ENCODE measurements around the gene ZSWIM6. TPM values are rescaled to one million over a fixed set of nuclear protein-coding genes. Genes with fewer than 3 reads are reported as not detected.
"Not testable (repeated sequence)": the region's sequence is repeated elsewhere in the genome, so short reads cannot be mapped to it uniquely, and the experiment has no call there.

The ZSWIM6 gene
- total and polyA plus RNA-seq, 4 experiments from 2014 or later = 0.23 to 11.3 (median 5.5) TPM

DNA sequence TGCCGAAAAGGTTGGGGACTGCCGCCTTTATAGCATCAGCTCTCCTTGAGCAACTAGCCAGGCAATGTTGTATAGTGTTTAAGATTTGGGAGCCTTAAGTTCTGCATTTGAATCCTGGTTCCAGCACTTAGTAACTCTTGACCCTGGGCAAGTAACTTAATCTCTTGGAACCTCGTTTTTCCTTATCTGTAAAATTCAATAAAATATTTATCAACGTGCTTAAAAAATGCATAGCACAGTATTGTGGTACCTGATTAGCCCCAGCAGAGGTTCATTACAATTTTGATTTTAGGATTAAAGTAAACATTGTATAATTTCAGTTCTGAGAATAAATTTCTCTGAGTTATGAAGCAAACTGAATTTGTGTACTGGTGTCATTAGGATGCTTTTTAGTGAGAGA is 66.4 kb downstream of the ZSWIM6 start:
- Mint-ChIP-seq H3K36me3 (no peaks in the 10 kb centered on the region), H3K4me3 (no peak overlapping the region), H3K27ac (no peak overlapping the region), H3K9me3 (no peaks in the 10 kb centered on the region), H3K4me1 (peaks cover 15 to 28% (median 20%) of the 10 kb centered on the region in 4 donors), H3K27me3 (no peaks in the 10 kb centered on the region)
- Histone ChIP-seq H3K9me3 (ENCODE audit: control insufficient read depth in 1 of 2, low read length in 2 of 2) (no peaks in the 10 kb centered on the region), H3K4me1 (ENCODE audit: insufficient read depth, low read length) (no peaks in the 10 kb centered on the region), H3K36me3 (ENCODE audit: insufficient read depth, low read length) (no peaks in the 10 kb centered on the region), H3K4me3 (ENCODE audit: low read length in 2 of 2) (no peak overlapping the region), H3K27ac (ENCODE audit: low read depth, low read length) (no peak overlapping the region), H3K27me3 (ENCODE audit: insufficient read depth, low read length) (no peaks in the 10 kb centered on the region)
- DNase-seq = no peak
- ChIA-PET POLR2A (ENCODE audit: partially characterized antibody) (no interaction called here), CTCF (ENCODE audit: partially characterized antibody) (interaction anchor here (2.1 kb wide), 1 partner anchor 9 kb away, joined by 5 read pairs; no protein-coding TSS in a partner anchor)
- intact Hi-C loops (cut with micrococcal nuclease) = no loop called here

DNA sequence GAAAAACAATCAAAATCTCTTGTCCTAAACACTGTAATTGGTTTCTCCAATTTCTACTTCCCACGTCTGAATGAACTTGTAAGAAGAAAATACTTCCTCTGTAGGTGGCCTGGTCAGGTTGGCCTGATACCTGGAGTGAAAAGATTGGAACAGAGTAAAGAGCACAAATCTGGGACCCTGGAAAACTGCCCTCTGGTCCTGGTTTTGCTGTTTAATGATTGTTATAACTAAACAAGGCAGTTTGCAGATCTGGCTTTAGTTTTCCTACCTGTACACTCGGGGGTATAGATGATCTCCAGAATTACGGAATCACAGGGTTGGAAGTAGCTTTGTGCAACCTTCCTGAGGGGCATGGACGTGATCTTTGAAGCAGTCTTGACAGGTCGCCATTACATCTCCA is 67.6 kb downstream of the ZSWIM6 start:
- Mint-ChIP-seq H3K36me3 (no peaks in the 10 kb centered on the region), H3K9me3 (no peaks in the 10 kb centered on the region), H3K4me3 (no peak overlapping the region), H3K4me1 (peaks cover 12 to 32% (median 20%) of the 10 kb centered on the region in 4 donors), H3K27me3 (no peaks in the 10 kb centered on the region), H3K27ac (no peak overlapping the region)
- no peak for DNase-seq
- no peak overlapping the region for H3K27ac ChIP-seq (ENCODE audit: low read depth, low read length)
- no peaks in the 10 kb centered on the region for H3K4me1 ChIP-seq (ENCODE audit: insufficient read depth, low read length)
- intact Hi-C loops (cut with micrococcal nuclease) = no loop called here
- H3K4me3 ChIP-seq (ENCODE audit: low read length in 2 of 2) = no peak overlapping the region
- H3K9me3 ChIP-seq (ENCODE audit: control insufficient read depth in 1 of 2, low read length in 2 of 2) = no peaks in the 10 kb centered on the region
- H3K27me3 ChIP-seq (ENCODE audit: insufficient read depth, low read length) = no peaks in the 10 kb centered on the region
- H3K36me3 ChIP-seq (ENCODE audit: insufficient read depth, low read length) = no peaks in the 10 kb centered on the region
- ChIA-PET POLR2A (ENCODE audit: partially characterized antibody) (no interaction called here), CTCF (ENCODE audit: partially characterized antibody) (interaction anchor here (2.1 kb wide), 1 partner anchor 8 kb away, joined by 5 read pairs; no protein-coding TSS in a partner anchor)

- ChIA-PET CTCF (ENCODE audit: partially characterized antibody) (no interaction called here), POLR2A (ENCODE audit: partially characterized antibody) (no interaction called here)
- Mint-ChIP-seq H3K27ac (peak overlapping the region in 1 of 7 donors; percentile 55), H3K36me3 (no peaks in the 10 kb centered on the region), H3K9me3 (no peaks in the 10 kb centered on the region), H3K4me1 (peaks cover 6 to 32% (median 19%) of the 10 kb centered on the region in 4 donors), H3K4me3 (no peak overlapping the region), H3K27me3 (no peaks in the 10 kb centered on the region)
- no peaks in the 10 kb centered on the region for H3K4me1 ChIP-seq (ENCODE audit: insufficient read depth, low read length)
- no peaks in the 10 kb centered on the region for H3K36me3 ChIP-seq (ENCODE audit: insufficient read depth, low read length)
- intact Hi-C loops (cut with micrococcal nuclease) = no loop called here
- no peak for DNase-seq
- no peak overlapping the region for H3K4me3 ChIP-seq (ENCODE audit: low read length in 2 of 2)
- H3K9me3 ChIP-seq (ENCODE audit: control insufficient read depth in 1 of 2, low read length in 2 of 2) = no peaks in the 10 kb centered on the region
- H3K27me3 ChIP-seq (ENCODE audit: insufficient read depth, low read length) = no peaks in the 10 kb centered on the region
- no peak overlapping the region for H3K27ac ChIP-seq (ENCODE audit: low read depth, low read length)
Measured at GRCh38 chr5:61401726-61402125, 69.7 kb downstream of the ZSWIM6 start.

DNA sequence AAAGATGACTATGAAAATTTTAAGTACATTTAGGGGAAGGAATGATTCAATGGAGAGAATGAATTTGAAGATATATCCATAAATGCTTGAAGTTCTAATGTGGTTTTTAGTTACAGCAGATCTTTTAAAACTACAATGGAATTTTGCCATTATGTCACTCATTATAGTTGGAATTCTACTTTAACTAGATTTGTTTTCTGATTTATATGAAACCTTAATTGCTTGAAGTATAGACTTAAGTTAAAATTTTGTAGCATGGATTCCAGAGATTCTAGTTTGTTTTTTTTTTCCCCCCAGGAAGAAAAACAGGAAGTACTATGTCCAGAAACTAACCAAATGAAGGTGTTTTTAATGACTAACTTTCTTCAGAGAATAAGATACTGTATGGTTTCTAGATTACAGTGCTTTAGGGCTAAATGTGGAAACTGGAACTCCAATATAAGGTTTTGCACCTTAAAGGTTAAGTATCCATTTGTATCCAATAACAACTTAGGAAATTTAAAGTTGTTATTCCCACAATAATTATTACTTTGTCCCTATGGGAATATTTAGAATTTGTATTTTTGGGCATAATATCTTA is 70.3 kb downstream of the ZSWIM6 start:
- ChIA-PET CTCF (ENCODE audit: partially characterized antibody) (no interaction called here), POLR2A (ENCODE audit: partially characterized antibody) (no interaction called here)
- Histone ChIP-seq H3K4me1 (ENCODE audit: insufficient read depth, low read length) (no peaks in the 10 kb centered on the region), H3K9me3 (ENCODE audit: control insufficient read depth in 1 of 2, low read length in 2 of 2) (no peaks in the 10 kb centered on the region), H3K27me3 (ENCODE audit: insufficient read depth, low read length) (no peaks in the 10 kb centered on the region), H3K36me3 (ENCODE audit: insufficient read depth, low read length) (no peaks in the 10 kb centered on the region), H3K27ac (ENCODE audit: low read depth, low read length) (no peak overlapping the region), H3K4me3 (ENCODE audit: low read length in 2 of 2) (no peak overlapping the region)
- H3K4me3 Mint-ChIP-seq = no peak overlapping the region
- H3K27ac Mint-ChIP-seq = peak overlapping the region in 2 of 7 donors; percentile 10 to 11
- intact Hi-C loops (cut with micrococcal nuclease) = no loop called here
- no peaks in the 10 kb centered on the region for H3K36me3 Mint-ChIP-seq
- peaks cover 6 to 32% (median 19%) of the 10 kb centered on the region in 4 donors for H3K4me1 Mint-ChIP-seq
- no peaks in the 10 kb centered on the region for H3K27me3 Mint-ChIP-seq
- DNase-seq = no peak
- H3K9me3 Mint-ChIP-seq = no peaks in the 10 kb centered on the region

DNA sequence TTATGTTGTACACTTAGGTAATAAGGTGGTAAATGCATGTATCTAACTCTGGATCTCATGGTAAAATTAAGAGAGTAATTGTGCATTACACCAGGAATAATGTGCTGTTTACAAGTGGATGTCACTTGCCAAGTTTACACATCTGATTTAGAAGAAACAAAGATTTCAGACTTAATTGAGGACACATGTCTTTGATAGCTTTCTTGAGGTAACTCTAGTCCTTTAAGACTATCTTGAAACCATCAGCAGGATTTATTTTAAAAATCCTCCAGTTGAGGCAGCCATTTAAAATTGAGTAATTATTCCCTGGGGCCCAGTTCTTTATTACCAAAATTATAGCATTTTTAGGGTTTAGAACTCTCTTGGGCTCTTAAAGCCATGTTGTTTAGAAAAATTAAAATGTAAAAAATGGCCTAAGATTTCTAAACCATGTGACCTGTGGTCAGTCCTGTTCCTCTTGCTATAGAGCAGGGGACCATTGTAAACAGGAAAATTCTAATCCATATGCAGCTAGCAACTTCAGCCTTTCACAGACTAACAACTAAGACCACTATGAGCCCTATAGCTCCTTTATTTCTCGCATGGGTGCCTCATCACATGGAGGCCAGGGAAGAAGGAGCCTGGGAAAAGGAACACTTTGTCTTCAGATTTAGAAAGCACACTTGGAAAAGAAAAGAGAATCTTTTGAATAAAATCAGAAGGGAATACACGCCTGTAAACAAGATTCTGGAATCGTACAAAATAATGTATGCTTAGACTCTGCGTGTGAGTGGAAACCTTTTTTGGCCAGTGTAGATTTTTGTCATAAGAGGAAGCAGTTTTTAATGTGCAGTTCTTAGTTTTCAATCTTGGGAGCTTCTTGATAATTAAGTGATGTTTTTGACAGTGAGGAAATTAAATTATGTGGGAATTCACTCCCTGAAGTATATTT is 71.2 kb downstream of the ZSWIM6 start:
- POLR2A ChIA-PET (ENCODE audit: partially characterized antibody) = no interaction called here
- Histone ChIP-seq H3K27me3 (ENCODE audit: insufficient read depth, low read length) (no peaks in the 10 kb centered on the region), H3K36me3 (ENCODE audit: insufficient read depth, low read length) (no peaks in the 10 kb centered on the region), H3K4me3 (ENCODE audit: low read length in 2 of 2) (no peak overlapping the region), H3K9me3 (ENCODE audit: control insufficient read depth in 1 of 2, low read length in 2 of 2) (no peaks in the 10 kb centered on the region), H3K27ac (ENCODE audit: low read depth, low read length) (no peak overlapping the region), H3K4me1 (ENCODE audit: insufficient read depth, low read length) (peaks cover 4% of the 10 kb centered on the region)
- Mint-ChIP-seq H3K27ac (peak overlapping the region in 2 of 7 donors; percentile 24 to 26), H3K27me3 (no peaks in the 10 kb centered on the region), H3K9me3 (no peaks in the 10 kb centered on the region), H3K36me3 (no peaks in the 10 kb centered on the region), H3K4me1 (peaks cover 12 to 35% (median 20%) of the 10 kb centered on the region in 4 donors), H3K4me3 (no peak overlapping the region)
- intact Hi-C loops (cut with micrococcal nuclease) = no loop called here
- no peak for DNase-seq
- CTCF ChIA-PET (ENCODE audit: partially characterized antibody) = interaction anchor here (1.0 kb wide), 1 partner anchor 11 kb away, joined by 3 read pairs; no protein-coding TSS in a partner anchor

DNA sequence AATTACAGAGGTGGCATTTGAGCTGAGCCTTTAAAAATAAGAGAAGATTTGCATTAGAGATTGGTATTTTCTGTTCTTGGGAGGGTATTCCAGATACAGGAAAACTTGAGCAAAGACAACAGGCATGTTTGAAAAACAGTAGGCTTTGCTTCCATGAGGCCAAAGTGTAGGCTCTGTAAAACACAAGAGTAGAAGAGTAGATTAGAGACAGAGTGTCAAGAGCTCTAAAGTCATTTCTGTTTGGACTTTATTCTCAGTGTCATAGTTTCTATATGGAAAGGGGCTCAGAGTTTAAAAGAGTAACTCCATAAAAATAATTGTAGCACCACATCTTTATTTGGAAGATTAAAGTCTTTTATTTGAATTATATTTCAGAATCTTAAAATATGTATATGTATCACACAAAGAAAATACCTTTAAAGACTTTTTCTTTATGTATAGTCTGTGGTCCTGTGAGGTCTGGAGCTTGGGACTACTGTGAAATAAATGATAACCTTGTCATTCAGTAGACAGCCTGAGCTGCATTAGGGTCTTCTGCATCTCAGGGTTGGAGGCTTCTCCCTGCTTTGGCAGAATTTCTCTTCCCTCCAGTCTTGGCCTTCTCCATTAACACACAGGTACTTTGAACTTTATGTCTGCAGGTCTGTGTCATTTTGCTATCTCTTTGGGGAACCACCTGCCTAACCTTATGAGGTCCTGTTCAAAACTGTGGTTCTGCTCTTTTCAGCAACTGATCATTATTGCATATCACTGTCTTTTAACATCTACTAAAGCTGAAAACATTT is 73.6 kb downstream of the ZSWIM6 start:
- Histone ChIP-seq H3K4me1 (ENCODE audit: insufficient read depth, low read length) (peaks cover 19% of the 10 kb centered on the region), H3K27me3 (ENCODE audit: insufficient read depth, low read length) (no peaks in the 10 kb centered on the region), H3K27ac (ENCODE audit: low read depth, low read length) (no peak overlapping the region), H3K36me3 (ENCODE audit: insufficient read depth, low read length) (no peaks in the 10 kb centered on the region), H3K9me3 (ENCODE audit: control insufficient read depth in 1 of 2, low read length in 2 of 2) (no peaks in the 10 kb centered on the region), H3K4me3 (ENCODE audit: low read length in 2 of 2) (no peak overlapping the region)
- peaks cover 0 to 2% of the 10 kb centered on the region in 2 donors for H3K27me3 Mint-ChIP-seq
- ChIA-PET CTCF (ENCODE audit: partially characterized antibody) (interaction anchor here (1.1 to 1.6 kb wide), 2 partner anchors 75 to 268 kb away, joined by 4 to 5 read pairs; no protein-coding TSS in a partner anchor), POLR2A (ENCODE audit: partially characterized antibody) (interaction anchor here (1.1 kb wide), 1 partner anchor 72 kb away, joined by 3 read pairs; no protein-coding TSS in a partner anchor)
- H3K27ac Mint-ChIP-seq = peak overlapping the region in 5 of 7 donors; percentile 3 to 77 (median 35)
- intact Hi-C loops (cut with micrococcal nuclease) = no loop called here
- DNase-seq = no peak
- H3K9me3 Mint-ChIP-seq = no peaks in the 10 kb centered on the region
- no peak overlapping the region for H3K4me3 Mint-ChIP-seq
- peaks cover 0 to 3% of the 10 kb centered on the region in 2 donors for H3K36me3 Mint-ChIP-seq
- H3K4me1 Mint-ChIP-seq = peaks cover 23 to 41% (median 29%) of the 10 kb centered on the region in 4 donors

DNA sequence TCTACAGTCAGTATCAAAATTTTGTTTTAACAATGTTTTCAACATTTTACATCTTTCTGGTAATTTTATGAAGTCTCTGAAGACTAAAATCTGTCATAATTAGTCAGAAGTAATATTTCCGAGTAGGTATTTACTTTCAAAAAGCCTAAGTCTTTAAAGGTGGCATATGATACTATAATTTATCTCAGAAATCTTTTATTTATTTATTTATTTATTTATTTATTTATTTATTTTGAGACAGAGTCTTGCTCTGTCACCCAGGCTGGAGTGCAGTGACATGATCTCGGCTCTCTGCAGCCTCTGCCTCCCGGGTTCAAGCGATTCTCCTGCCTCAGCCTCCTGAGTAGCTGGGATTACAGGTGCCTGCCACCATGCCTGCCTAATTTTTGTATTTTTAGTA is 74.4 kb downstream of the ZSWIM6 start:
- H3K27me3 Mint-ChIP-seq; H3K27me3 ChIP-seq (ENCODE audit: insufficient read depth, low read length); DNase-seq; H3K4me3 ChIP-seq (ENCODE audit: low read length in 2 of 2); intact Hi-C loops (cut with micrococcal nuclease); H3K9me3 Mint-ChIP-seq; H3K36me3 ChIP-seq (ENCODE audit: insufficient read depth, low read length); H3K27ac ChIP-seq (ENCODE audit: low read depth, low read length); H3K36me3 Mint-ChIP-seq; CTCF ChIA-PET (ENCODE audit: partially characterized antibody); H3K4me3 Mint-ChIP-seq; H3K9me3 ChIP-seq (ENCODE audit: control insufficient read depth in 1 of 2, low read length in 2 of 2): not testable (repeated sequence)
- Mint-ChIP-seq H3K4me1 (peaks cover 23 to 41% (median 27%) of the 10 kb centered on the region in 4 donors), H3K27ac (peak overlapping the region in 1 of 7 donors; percentile 23)
- H3K4me1 ChIP-seq (ENCODE audit: insufficient read depth, low read length) = peaks cover 19% of the 10 kb centered on the region
- POLR2A ChIA-PET (ENCODE audit: partially characterized antibody) = interaction anchor here (1.1 kb wide), 1 partner anchor 73 kb away, joined by 3 read pairs; no protein-coding TSS in a partner anchor

Data from CD4-positive, alpha-beta memory T cell (primary cell).